ENCODE data around the gene UPF3A.

- TF ChIP-seq CTCF (conservative IDR thresholded peaks at IDR 0.05; ENCODE audit: low read depth, low read length) (no peak), POLR2A (IDR thresholded peaks at IDR 0.05; ENCODE audit: low read depth, low read length) (no peak), SMC3 (IDR thresholded peaks at IDR 0.05; ENCODE audit: low read depth, low read length) (no peak), CEBPB (IDR thresholded peaks at IDR 0.05; ENCODE audit: low read depth, low read length) (no peak), RFX5 (IDR thresholded peaks at IDR 0.05; ENCODE audit: low read depth, low read length) (no peak)
Observed at GRCh38 chr13:114288157-114288591, 6.8 kb downstream of the UPF3A start.
